Measurements from ENCODE around the gene ADORA3.

The ADORA3 gene

GRCh38 chr1:111507411-111508201, 4.2 kb upstream of the ADORA3 start:
- in situ Hi-C loops (cut with HindIII; ENCODE audit: low sequenced_read_pairs) = no loop called here
- no peak for TF ChIP-seq CTCF (IDR thresholded peaks at IDR 0.05; ENCODE audit: low read depth, low read length, missing control alignments)
- no peak for DNase-seq (ENCODE audit: low read depth)
- no peak overlapping the region for H3K4me3 ChIP-seq (ENCODE audit: low read depth, low read length)

- H3K4me3 ChIP-seq (ENCODE audit: low read depth, low read length) = no peak overlapping the region
- in situ Hi-C loops (cut with HindIII; ENCODE audit: low sequenced_read_pairs) = no loop called here
- no peak for TF ChIP-seq CTCF (IDR thresholded peaks at IDR 0.05; ENCODE audit: low read depth, low read length, missing control alignments)
- no peak for DNase-seq (ENCODE audit: low read depth)
Observed at GRCh38 chr1:111506561-111506960, 3.1 kb upstream of the ADORA3 start.

- in situ Hi-C loops (cut with HindIII; ENCODE audit: low sequenced_read_pairs) = no loop called here
- TF ChIP-seq CTCF (IDR thresholded peaks at IDR 0.05; ENCODE audit: low read depth, low read length, missing control alignments) = no peak
- no peak for DNase-seq (ENCODE audit: low read depth)
- H3K4me3 ChIP-seq (ENCODE audit: low read depth, low read length) = no peak overlapping the region
Observed at GRCh38 chr1:111505641-111506119, 2.2 kb upstream of the ADORA3 start.

GRCh38 chr1:111504097-111504496, 664 bp upstream of the ADORA3 start:
- H3K4me3 ChIP-seq (ENCODE audit: low read depth, low read length) = no peak overlapping the region
- in situ Hi-C loops (cut with HindIII; ENCODE audit: low sequenced_read_pairs) = no loop called here
- DNase-seq (ENCODE audit: low read depth) = no peak
- no peak for TF ChIP-seq CTCF (IDR thresholded peaks at IDR 0.05; ENCODE audit: low read depth, low read length, missing control alignments)

GRCh38 chr1:111501645-111502044, 1.8 kb downstream of the ADORA3 start:
- H3K4me3 ChIP-seq (ENCODE audit: low read depth, low read length) = no peak overlapping the region
- DNase-seq (ENCODE audit: low read depth) = no peak
- no peak for TF ChIP-seq CTCF (IDR thresholded peaks at IDR 0.05; ENCODE audit: low read depth, low read length, missing control alignments)
- in situ Hi-C loops (cut with HindIII; ENCODE audit: low sequenced_read_pairs) = no loop called here

- DNase-seq (ENCODE audit: low read depth) = no peak
- H3K4me3 ChIP-seq (ENCODE audit: low read depth, low read length) = no peak overlapping the region
- TF ChIP-seq CTCF (IDR thresholded peaks at IDR 0.05; ENCODE audit: low read depth, low read length, missing control alignments) = no peak
- in situ Hi-C loops (cut with HindIII; ENCODE audit: low sequenced_read_pairs) = no loop called here
Observed at GRCh38 chr1:111499026-111499785, 4.2 kb downstream of the ADORA3 start.
